ENCODE measurements around the gene EDDM3A. TPM values are rescaled to one million over a fixed set of nuclear protein-coding genes. Genes with fewer than 3 reads are reported as not detected.

EDDM3A gene
- total and polyA plus RNA-seq, 10 of the 15 experiments (the other 5 are each of a cell fraction or from before 2014, with no cell fraction given) = not detected

- CTCF ChIA-PET = interaction anchor here (1.1 to 2.7 kb wide), 3 partner anchors 17 to 91 kb away, joined by 3 to 8 read pairs (median 7); partner anchors contain the start of gene RNASE4
- TF ChIP-seq ZNF207 (IDR thresholded peaks at IDR 0.05; ENCODE audit: borderline replicate concordance) (no peak), ZNF384 (IDR thresholded peaks at IDR 0.05; ENCODE audit: borderline replicate concordance, low read depth, low read length) (no peak), ELK1 (IDR thresholded peaks at IDR 0.05; ENCODE audit: low read depth, low read length) (no peak), CBX3 (IDR thresholded peaks at IDR 0.05; ENCODE audit: borderline replicate concordance, low read depth) (no peak), IRF5 (IDR thresholded peaks at IDR 0.05; ENCODE audit: borderline replicate concordance) (no peak), CREB1 (IDR thresholded peaks at IDR 0.05; ENCODE audit: low read depth) (no peak), MYB (IDR thresholded peaks at IDR 0.05; ENCODE audit: borderline replicate concordance, low read depth, low read length) (no peak), BHLHE40 (IDR thresholded peaks at IDR 0.05; ENCODE audit: borderline replicate concordance in 1 of 2, low read depth in 2 of 2, low read length in 1 of 2) (no peak), RAD21 (IDR thresholded peaks at IDR 0.05; ENCODE audit: insufficient read depth, low read depth, low read length) (no peak)
- TF ChIP-seq, protein P1, sequence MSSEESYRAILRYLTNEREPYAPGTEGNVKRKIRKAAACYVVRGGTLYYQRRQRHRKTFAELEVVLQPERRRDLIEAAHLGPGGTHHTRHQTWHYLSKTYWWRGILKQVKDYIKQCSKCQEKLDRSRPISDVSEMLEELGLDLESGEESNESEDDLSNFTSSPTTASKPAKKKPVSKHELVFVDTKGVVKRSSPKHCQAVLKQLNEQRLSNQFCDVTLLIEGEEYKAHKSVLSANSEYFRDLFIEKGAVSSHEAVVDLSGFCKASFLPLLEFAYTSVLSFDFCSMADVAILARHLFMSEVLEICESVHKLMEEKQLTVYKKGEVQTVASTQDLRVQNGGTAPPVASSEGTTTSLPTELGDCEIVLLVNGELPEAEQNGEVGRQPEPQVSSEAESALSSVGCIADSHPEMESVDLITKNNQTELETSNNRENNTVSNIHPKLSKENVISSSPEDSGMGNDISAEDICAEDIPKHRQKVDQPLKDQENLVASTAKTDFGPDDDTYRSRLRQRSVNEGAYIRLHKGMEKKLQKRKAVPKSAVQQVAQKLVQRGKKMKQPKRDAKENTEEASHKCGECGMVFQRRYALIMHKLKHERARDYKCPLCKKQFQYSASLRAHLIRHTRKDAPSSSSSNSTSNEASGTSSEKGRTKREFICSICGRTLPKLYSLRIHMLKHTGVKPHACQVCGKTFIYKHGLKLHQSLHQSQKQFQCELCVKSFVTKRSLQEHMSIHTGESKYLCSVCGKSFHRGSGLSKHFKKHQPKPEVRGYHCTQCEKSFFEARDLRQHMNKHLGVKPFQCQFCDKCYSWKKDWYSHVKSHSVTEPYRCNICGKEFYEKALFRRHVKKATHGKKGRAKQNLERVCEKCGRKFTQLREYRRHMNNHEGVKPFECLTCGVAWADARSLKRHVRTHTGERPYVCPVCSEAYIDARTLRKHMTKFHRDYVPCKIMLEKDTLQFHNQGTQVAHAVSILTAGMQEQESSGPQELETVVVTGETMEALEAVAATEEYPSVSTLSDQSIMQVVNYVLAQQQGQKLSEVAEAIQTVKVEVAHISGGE (CRISPR knock-in tag; IDR thresholded peaks at IDR 0.05) = no peak
- TF ChIP-seq, protein P2, sequence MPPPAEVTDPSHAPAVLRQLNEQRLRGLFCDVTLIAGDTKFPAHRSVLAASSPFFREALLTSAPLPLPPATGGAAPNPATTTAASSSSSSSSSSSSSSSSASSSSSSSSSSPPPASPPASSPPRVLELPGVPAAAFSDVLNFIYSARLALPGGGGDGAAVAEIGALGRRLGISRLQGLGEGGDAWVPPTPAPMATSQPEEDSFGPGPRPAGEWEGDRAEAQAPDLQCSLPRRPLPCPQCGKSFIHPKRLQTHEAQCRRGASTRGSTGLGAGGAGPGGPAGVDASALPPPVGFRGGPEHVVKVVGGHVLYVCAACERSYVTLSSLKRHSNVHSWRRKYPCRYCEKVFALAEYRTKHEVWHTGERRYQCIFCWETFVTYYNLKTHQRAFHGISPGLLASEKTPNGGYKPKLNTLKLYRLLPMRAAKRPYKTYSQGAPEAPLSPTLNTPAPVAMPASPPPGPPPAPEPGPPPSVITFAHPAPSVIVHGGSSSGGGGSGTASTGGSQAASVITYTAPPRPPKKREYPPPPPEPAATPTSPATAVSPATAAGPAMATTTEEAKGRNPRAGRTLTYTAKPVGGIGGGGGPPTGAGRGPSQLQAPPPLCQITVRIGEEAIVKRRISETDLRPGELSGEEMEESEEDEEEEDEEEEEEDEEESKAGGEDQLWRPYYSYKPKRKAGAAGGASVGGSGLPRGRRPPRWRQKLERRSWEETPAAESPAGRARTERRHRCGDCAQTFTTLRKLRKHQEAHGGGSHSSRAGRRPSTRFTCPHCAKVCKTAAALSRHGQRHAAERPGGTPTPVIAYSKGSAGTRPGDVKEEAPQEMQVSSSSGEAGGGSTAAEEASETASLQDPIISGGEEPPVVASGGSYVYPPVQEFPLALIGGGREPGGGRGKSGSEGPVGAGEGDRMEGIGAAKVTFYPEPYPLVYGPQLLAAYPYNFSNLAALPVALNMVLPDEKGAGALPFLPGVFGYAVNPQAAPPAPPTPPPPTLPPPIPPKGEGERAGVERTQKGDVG (CRISPR knock-in tag; IDR thresholded peaks at IDR 0.05) = no peak
These were observed 29.4 kb downstream of the EDDM3A start for GRCh38 chr14:20775043-20775442.

More at GRCh38 chr14:20775043-20775442, 29.4 kb downstream of the EDDM3A start:
- ChIA-PET POLR2A (interaction anchor here (0.6 kb wide), 2 partner anchors 422 to 607 kb away, joined by 3 to 5 read pairs; no protein-coding TSS in a partner anchor), RAD21 (ENCODE audit: unreplicated experiment) (no interaction called here), SMC1A (ENCODE audit: uncharacterized antibody, unreplicated experiment) (interaction anchor here (1.2 kb wide), 1 partner anchor 42 kb away, joined by 3 read pairs; no protein-coding TSS in a partner anchor)
- H3K27ac ChIP-seq (ENCODE audit: control insufficient read depth, insufficient read depth) = no peak overlapping the region
- no peaks in the 10 kb centered on the region for H3K27me3 ChIP-seq (replicated peaks in 1 of 2; ENCODE audit: control insufficient read depth in 2 of 2, insufficient read depth in 2 of 2, low read length in 1 of 2)
- H3K36me3 ChIP-seq (ENCODE audit: control insufficient read depth in 2 of 2, insufficient read depth in 2 of 2, low read length in 1 of 2) = no peaks in the 10 kb centered on the region
- no peaks in the 10 kb centered on the region for H4K20me1 ChIP-seq (ENCODE audit: control insufficient read depth, insufficient read depth)
- no peaks in the 10 kb centered on the region for H3K79me2 ChIP-seq (ENCODE audit: control insufficient read depth, insufficient read depth, low read length)
- H2AFZ ChIP-seq (ENCODE audit: control insufficient read depth, low read depth, low read length) = no peak overlapping the region
- no peak overlapping the region for H3K9ac ChIP-seq (ENCODE audit: control insufficient read depth, insufficient read depth, low read length)
- in situ Hi-C loops (cut with MboI) (no loop called here), intact Hi-C loops (cut with micrococcal nuclease; ENCODE audit: unreplicated experiment) (no loop called here)
- H3K9me3 ChIP-seq (replicated peaks; ENCODE audit: control insufficient read depth, insufficient read depth, low read length) = no peaks in the 10 kb centered on the region
- 65% methylated on average over 6 of the region's 6 CpGs for WGBS (ENCODE audit: insufficient coverage, insufficient replicate concordance, low lambda C conversion rate, missing lambda C conversion rate)
- no peak overlapping the region for H3K4me2 ChIP-seq (ENCODE audit: control insufficient read depth, insufficient read depth)
- peaks cover 2% of the 10 kb centered on the region for H3K4me1 ChIP-seq (ENCODE audit: control insufficient read depth, insufficient read depth, low read length)
- FAIRE-seq = no peak
- no peak for DNase-seq (ENCODE audit: low read depth, low spot score)
- no peak for ATAC-seq
- H3K4me3 ChIP-seq = no peak overlapping the region
- BruUV-seq (replicated peaks) = no TSS peak

All from GM12878 (cell line).